Ovary (tissue), 9 donors: Measurements from ENCODE around the gene SFXN5. TPM values are rescaled to one million over a fixed set of nuclear protein-coding genes. Genes with fewer than 3 reads are reported as not detected.

Source experiments
- DNase-seq, 5 donors: peaks; one replicate each; pipeline ENCODE4 v3.0.0-alpha.2; 2019 to 2020
- H3K27ac ChIP-seq, 2 donors: fragments of 200-600 bp; one replicate each; pipeline versions ENCODE4 v1.5.1 to v1.8.0; 2019 to 2022
- H3K27me3 ChIP-seq: fragments of 200-600 bp; one replicate; pipeline ENCODE4 v1.8.0; 2022
- H3K36me3 ChIP-seq: fragments of 200-600 bp; sonication (generic); one replicate; pipeline ENCODE4 v1.5.1; 2019
- H3K4me1 ChIP-seq: one replicate; pipeline ENCODE4 v1.8.1; 2013; ENCODE audit warnings: mild to moderate bottlenecking, moderate library complexity; ENCODE audit not compliant: insufficient read depth
- H3K4me3 ChIP-seq: fragments of 200-600 bp; sonication (generic); one replicate; pipeline ENCODE4 v1.5.1; 2017
- H3K9me3 ChIP-seq, 2 donors: fragments of 200-600 bp in 1 of 2; sonication (generic) in 1 of 2; one replicate each; pipeline versions ENCODE4 v1.5.1 to v1.8.1; 2013 to 2019; ENCODE audit warnings: mild to moderate bottlenecking in 1 of 2, moderate library complexity in 1 of 2
- EP300 ChIP-seq: sonication (generic); formaldehyde crosslinking; IDR thresholded peaks from one replicate; pipeline ENCODE4 v1.6.1; 2017; ENCODE audit warnings: antibody characterized with exemption
- POLR2A ChIP-seq: fragments of 450-650 bp; IDR thresholded peaks from one replicate; pipeline ENCODE4 v1.6.1; 2017; ENCODE audit warnings: antibody characterized with exemption, mild to moderate bottlenecking, moderate library complexity
- WGBS, 3 donors: extraction: QIAGEN DNeasy Blood & Tissue Kit in 1 of 3; methylation state at CpG; one replicate each; pipeline versions ENCODE4 v1.1.5 to v1.1.7; 2013 to 2017; 5-methylcytosine and 5-hydroxymethylcytosine counted together
- intact Hi-C, 4 donors: fragments of 100-400 bp; cut with DNase I; formaldehyde crosslinking; loops; one replicate each; pipeline versions ENCODE4 v1.11.0 to v1.15.1; 2022 to 2023
- polyA plus RNA-seq, 2 donors: library from polyadenylated mRNA; stranded (reverse); fragments of 200-250 nt in 1 of 2; fragments of 350-450 nt in 1 of 2; fragmentation: Illumina TruSeq in 1 of 2; extraction: RNeasy Lipid Tissue Mini Kit (QIAGEN cat#74804) in 1 of 2; gene quantifications; one replicate each; pipeline ENCODE4 v1.2.3, GENCODE V29; 2013 to 2014
- total RNA-seq, 7 donors: library from RNA; depleted of rRNA in 2 of 7; stranded (reverse); fragments of >200 nt in 2 of 7; fragmentation: NEBNext Ultra II Directional in 3 of 7; extraction: Animal tissue kit (Norgen Biotek cat#: 25700) in 3 of 7; gene quantifications; one replicate each; pipeline versions ENCODE4 v1.1.0 to v1.2.4, GENCODE V29; 2016 to 2023
- TF ChIP-seq, protein P1 (sequence below), 3 donors: fragments of 450-650 bp in 2 of 3; fragments of 200-600 bp in 1 of 3; IDR thresholded peaks; one replicate each; pipeline versions ENCODE4 v1.5.1 to v1.8.0; 2016 to 2022; ENCODE audit warnings: antibody characterized with exemption in 3 of 3, mild to moderate bottlenecking in 1 of 3
- donor health status: DM: no; HTN: no; CAD: no; lungs with moderate emphysema.
- donor health status: DM: no; HTN: no; CAD: no.
- donor health status: Bipolar disorder and iron deficiency.
- donor health status: DM: yes; HTN: yes; CAD: no.
- donor health status: DM: no; HTN: no; CAD: no.
- donor health status: DM: yes; HTN: yes; CAD: no.

The SFXN5 gene
- total and polyA plus RNA-seq, 9 donors = 4.3 to 19.3 (median 11.6) TPM

DNA sequence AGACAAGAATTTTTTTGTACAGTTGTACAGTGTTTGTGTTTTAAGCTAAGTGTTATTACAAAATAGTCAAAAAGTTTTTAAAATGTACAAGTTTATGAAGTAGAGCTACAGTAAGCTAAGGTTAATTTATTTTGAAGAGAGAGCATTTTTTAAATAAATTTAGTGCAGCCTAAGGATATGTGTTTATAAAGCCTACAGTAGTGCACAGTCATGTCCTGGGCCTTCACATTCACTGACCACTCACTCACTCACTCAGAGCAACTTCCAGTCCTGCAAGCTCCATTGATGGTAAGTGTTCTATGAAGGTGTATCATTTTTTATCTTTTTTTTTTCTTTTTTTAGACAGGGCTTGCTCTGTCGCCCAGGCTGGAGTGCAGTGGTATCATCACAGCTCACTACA lies 44.2 kb downstream of the SFXN5 start:
- intact Hi-C loops = no loop called here
- Histone ChIP-seq H3K27ac (no peak overlapping the region), H3K9me3 (no peaks in the 10 kb centered on the region), H3K36me3 (no peaks in the 10 kb centered on the region), H3K4me3 (no peak overlapping the region), H3K4me1 (no peaks in the 10 kb centered on the region), H3K27me3 (no peaks in the 10 kb centered on the region)
- no peak for TF ChIP-seq EP300
- no peak for TF ChIP-seq POLR2A
- TF ChIP-seq, protein P1, sequence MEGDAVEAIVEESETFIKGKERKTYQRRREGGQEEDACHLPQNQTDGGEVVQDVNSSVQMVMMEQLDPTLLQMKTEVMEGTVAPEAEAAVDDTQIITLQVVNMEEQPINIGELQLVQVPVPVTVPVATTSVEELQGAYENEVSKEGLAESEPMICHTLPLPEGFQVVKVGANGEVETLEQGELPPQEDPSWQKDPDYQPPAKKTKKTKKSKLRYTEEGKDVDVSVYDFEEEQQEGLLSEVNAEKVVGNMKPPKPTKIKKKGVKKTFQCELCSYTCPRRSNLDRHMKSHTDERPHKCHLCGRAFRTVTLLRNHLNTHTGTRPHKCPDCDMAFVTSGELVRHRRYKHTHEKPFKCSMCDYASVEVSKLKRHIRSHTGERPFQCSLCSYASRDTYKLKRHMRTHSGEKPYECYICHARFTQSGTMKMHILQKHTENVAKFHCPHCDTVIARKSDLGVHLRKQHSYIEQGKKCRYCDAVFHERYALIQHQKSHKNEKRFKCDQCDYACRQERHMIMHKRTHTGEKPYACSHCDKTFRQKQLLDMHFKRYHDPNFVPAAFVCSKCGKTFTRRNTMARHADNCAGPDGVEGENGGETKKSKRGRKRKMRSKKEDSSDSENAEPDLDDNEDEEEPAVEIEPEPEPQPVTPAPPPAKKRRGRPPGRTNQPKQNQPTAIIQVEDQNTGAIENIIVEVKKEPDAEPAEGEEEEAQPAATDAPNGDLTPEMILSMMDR (IDR thresholded peaks at IDR 0.05) = no peak
- DNase-seq = no peak
- WGBS, 3 donors = 81 to 90% (median 86%) methylated on average over 1 of the region's 1 CpG

DNA sequence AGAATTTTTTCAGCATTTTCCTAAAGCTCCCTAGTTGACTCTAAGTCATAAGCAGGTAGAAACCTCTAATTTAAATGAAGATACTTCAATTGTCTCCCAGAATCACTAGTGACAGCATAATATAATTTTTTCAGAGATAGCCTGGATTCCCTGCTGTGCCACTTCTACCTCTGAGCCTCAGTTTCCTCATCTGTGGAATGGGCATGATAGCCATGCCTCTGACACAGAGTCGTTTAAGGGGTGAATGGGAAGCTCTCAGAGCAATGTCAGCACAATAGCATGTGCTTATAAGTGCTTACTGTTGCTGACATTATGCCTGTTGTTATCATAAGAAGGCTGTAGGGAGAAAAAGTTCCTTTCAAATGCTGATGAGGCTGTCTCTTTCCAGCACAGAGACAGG lies 48.0 kb downstream of the SFXN5 start:
- intact Hi-C loops = no loop called here
- Histone ChIP-seq H3K27ac (no peak overlapping the region), H3K4me1 (no peaks in the 10 kb centered on the region), H3K36me3 (no peaks in the 10 kb centered on the region), H3K27me3 (no peaks in the 10 kb centered on the region), H3K9me3 (no peaks in the 10 kb centered on the region), H3K4me3 (no peak overlapping the region)
- no peak for DNase-seq
- WGBS, 3 donors = 76 to 87% (median 85%) methylated on average over 1 of the region's 1 CpG
- TF ChIP-seq, protein P1 (IDR thresholded peaks at IDR 0.05) = no peak
- no peak for TF ChIP-seq EP300
- no peak for TF ChIP-seq POLR2A

DNA sequence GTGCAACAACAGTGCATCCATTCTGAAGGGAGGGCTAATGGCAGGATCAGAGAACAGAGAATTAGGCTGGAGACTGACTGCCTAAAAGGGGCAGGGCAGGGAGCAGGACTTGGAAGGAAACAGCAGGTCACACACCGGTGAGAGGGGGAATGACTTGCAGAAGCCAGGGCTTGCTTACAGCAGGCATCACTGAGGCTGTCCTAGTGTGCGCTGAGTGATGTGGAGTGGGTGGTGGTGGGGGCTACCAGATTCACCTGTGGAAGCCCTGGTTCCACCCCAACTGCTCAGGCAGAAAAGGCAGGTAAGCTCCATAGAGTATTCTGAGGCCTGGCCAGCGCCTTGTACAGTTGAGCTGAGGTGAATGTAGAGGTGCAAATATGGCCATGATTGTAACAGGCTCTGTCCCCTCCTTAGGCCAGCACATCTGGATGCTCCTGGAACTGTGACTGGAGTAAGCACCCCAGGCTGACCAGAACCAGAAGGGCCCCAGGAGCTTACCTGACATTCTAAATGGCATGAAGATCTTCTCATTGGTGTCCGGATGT lies 49.4 kb downstream of the SFXN5 start:
- Histone ChIP-seq H3K9me3 (no peaks in the 10 kb centered on the region), H3K36me3 (no peaks in the 10 kb centered on the region), H3K4me1 (no peaks in the 10 kb centered on the region), H3K27ac (no peak overlapping the region), H3K27me3 (no peaks in the 10 kb centered on the region), H3K4me3 (no peak overlapping the region)
- intact Hi-C loops = no loop called here
- no peak for TF ChIP-seq POLR2A
- DNase-seq = no peak
- WGBS, 3 donors = 94 to 95% (median 95%) methylated on average over 4 of the region's 4 CpGs

DNA sequence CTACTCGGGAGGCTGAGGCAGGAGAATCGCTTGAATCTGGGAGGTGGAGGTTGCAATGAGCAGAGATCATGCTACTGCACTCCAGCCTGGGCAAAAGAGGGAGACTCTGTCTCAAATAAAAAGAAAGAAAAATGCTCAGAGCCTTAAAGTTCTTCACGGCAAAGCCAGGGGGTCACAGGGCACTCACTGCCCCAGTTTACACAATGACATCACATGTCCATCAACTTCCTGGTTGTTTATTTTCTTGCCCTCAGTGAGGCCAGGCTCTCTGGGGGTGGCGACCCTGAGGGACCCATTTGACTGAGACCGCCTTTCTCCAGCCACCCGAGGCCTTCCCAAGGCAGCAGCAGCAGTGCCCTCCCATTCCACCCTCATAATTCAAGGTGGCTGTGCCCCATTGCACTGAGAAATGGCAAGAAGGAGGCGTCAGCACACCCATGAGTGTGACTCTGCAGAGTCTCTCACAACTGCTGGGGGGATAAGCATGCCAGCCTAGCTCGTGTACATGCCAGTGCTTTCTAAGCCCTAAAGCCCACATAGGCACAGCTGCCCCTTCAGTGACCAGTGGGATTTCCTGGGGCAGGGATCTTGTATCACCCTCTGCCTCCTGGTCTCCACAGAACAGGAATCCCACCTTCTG lies 50.0 kb downstream of the SFXN5 start:
- WGBS, 3 donors = 76 to 84% (median 82%) methylated on average over 8 of the region's 8 CpGs
- no peak for DNase-seq
- Histone ChIP-seq H3K36me3 (no peaks in the 10 kb centered on the region), H3K27ac (no peak overlapping the region), H3K4me3 (no peak overlapping the region), H3K4me1 (no peaks in the 10 kb centered on the region), H3K9me3 (no peaks in the 10 kb centered on the region), H3K27me3 (no peaks in the 10 kb centered on the region)
- intact Hi-C loops = no loop called here
- no peak for TF ChIP-seq POLR2A
- TF ChIP-seq, protein P1 (IDR thresholded peaks at IDR 0.05) = no peak
- TF ChIP-seq EP300 = no peak

DNA sequence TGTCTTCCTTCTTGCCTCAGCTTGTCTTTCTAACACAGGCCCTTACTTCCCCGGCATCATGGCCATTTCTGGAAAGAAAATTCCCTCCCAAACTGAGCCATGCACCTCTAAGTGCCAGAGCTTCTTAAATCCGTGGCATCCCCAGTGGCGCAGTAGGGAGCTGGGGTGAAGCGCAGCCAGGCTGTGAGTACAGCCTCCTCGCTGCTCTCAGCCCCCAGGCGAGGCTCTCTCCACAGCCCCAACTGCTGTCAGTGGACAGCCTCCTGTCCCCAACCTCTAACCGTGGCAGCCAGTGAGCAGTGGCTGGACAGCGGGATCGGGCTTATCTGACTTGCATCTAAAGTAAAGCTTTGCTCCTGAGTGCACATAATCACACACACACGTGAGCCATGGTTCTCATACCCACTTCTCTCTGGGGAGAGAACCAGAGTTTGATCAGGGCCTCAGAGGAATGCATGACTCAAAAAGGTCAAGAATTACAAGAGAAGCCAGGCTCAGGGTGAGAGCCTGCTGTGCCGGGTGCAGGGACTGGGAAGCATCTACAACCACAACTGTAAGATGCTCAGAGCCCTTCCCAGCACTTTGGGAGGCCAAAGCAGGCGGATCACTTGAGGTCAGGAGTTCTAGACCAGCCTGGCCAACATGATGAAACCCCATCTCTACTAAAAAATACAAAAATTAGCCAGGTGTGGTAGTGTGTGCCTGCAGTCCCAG lies 50.7 kb downstream of the SFXN5 start:
- H3K4me1 ChIP-seq = no peaks in the 10 kb centered on the region
- 80 to 87% (median 84%) methylated on average over 12 of the region's 12 CpGs for WGBS, 3 donors
- H3K9me3 ChIP-seq = no peaks in the 10 kb centered on the region
- H3K4me3 ChIP-seq = no peak overlapping the region
- no peaks in the 10 kb centered on the region for H3K36me3 ChIP-seq
- no peak for DNase-seq
- H3K27ac ChIP-seq = no peak overlapping the region
- no peaks in the 10 kb centered on the region for H3K27me3 ChIP-seq
- intact Hi-C loops = no loop called here
- TF ChIP-seq POLR2A (no peak), EP300 (no peak)
- TF ChIP-seq, protein P1 (IDR thresholded peaks at IDR 0.05) = no peak
